ENCODE data around the gene RAD52.
"Not testable (repeated sequence)": the region's sequence is repeated elsewhere in the genome, so short reads cannot be mapped to it uniquely, and the experiment has no call there.

RAD52 gene

GRCh38 chr12:966724-967123, 17.2 kb upstream of the RAD52 start:
- no peak for DNase-seq (ENCODE audit: low read depth)

- no peak for DNase-seq (ENCODE audit: low read depth)
Observed at GRCh38 chr12:958588-959123, 9.2 kb upstream of the RAD52 start.

- DNase-seq (ENCODE audit: low read depth) = no peak
Observed at GRCh38 chr12:955939-956338, 6.4 kb upstream of the RAD52 start.

- no peak for DNase-seq (ENCODE audit: low read depth)
Observed at GRCh38 chr12:954741-955140, 5.2 kb upstream of the RAD52 start.

GRCh38 chr12:953776-954175, 4.3 kb upstream of the RAD52 start:
- DNase-seq (ENCODE audit: low read depth) = peak; percentile 8

- DNase-seq (ENCODE audit: low read depth) = no peak
Observed at GRCh38 chr12:951176-951575, 1.7 kb upstream of the RAD52 start.

GRCh38 chr12:948238-948637, 1.3 kb downstream of the RAD52 start:
- DNase-seq (ENCODE audit: low read depth) = no peak

- DNase-seq (ENCODE audit: low read depth) = no peak
Observed at GRCh38 chr12:946631-947030, 2.9 kb downstream of the RAD52 start.

- DNase-seq (ENCODE audit: low read depth) = no peak
Observed at GRCh38 chr12:946212-946611, 3.3 kb downstream of the RAD52 start.

- DNase-seq (ENCODE audit: low read depth) = no peak
Observed at GRCh38 chr12:944211-944610, 5.3 kb downstream of the RAD52 start.

GRCh38 chr12:943051-943450, 6.4 kb downstream of the RAD52 start:
- no peak for DNase-seq (ENCODE audit: low read depth)

GRCh38 chr12:938810-939209, 10.7 kb downstream of the RAD52 start:
- DNase-seq (ENCODE audit: low read depth) = no peak

- DNase-seq (ENCODE audit: low read depth) = no peak
Observed at GRCh38 chr12:936377-937345, 12.8 kb downstream of the RAD52 start.

GRCh38 chr12:935891-936290, 13.6 kb downstream of the RAD52 start:
- not testable (repeated sequence) for DNase-seq (ENCODE audit: low read depth)

GRCh38 chr12:931591-931990, 17.9 kb downstream of the RAD52 start:
- DNase-seq (ENCODE audit: low read depth) = no peak

GRCh38 chr12:931060-931459, 18.4 kb downstream of the RAD52 start:
- no peak for DNase-seq (ENCODE audit: low read depth)

GRCh38 chr12:926641-927040, 22.9 kb downstream of the RAD52 start:
- no peak for DNase-seq (ENCODE audit: low read depth)

GRCh38 chr12:922285-922684, 27.2 kb downstream of the RAD52 start:
- DNase-seq (ENCODE audit: low read depth) = no peak

- no peak for DNase-seq (ENCODE audit: low read depth)
Observed at GRCh38 chr12:920676-921075, 28.8 kb downstream of the RAD52 start.

GRCh38 chr12:916712-917445, 32.6 kb downstream of the RAD52 start:
- no peak for DNase-seq (ENCODE audit: low read depth)

- DNase-seq (ENCODE audit: low read depth) = no peak
Observed at GRCh38 chr12:916240-916639, 33.3 kb downstream of the RAD52 start.

GRCh38 chr12:915090-915489, 34.4 kb downstream of the RAD52 start:
- DNase-seq (ENCODE audit: low read depth) = no peak
